PC-3 (cell line): ENCODE measurements around the gene MLLT10. TPM values are rescaled to one million over a fixed set of nuclear protein-coding genes. Genes with fewer than 3 reads are reported as not detected.

Source experiments
- ATAC-seq: fragments of 200-7000 bp; cut with Tn5 transposase; 2 replicates; pipeline ENCODE4 v1.9.1; 2020; ENCODE audit warnings: mild to moderate bottlenecking, moderate library complexity
- BruUV-seq: library from RNA; stranded (reverse); fragments of 400-500 nt; replicated peaks from 2 replicates; lab custom pipeline; 2021; lab: Mats Ljungman, UMichigan
- CTCF ChIA-PET: fragments of 300-600 bp; sonication (Branson Sonifier 250); formaldehyde crosslinking; loops from one replicate; lab custom pipeline; 2022; ENCODE audit warnings: antibody characterized with exemption; lab: Charles Lee
- POLR2A ChIA-PET: fragments of 300-600 bp; sonication (Branson Sonifier 250); formaldehyde crosslinking; loops from one replicate; lab custom pipeline; 2022; ENCODE audit warnings: antibody characterized with exemption; ENCODE audit not compliant: unreplicated experiment; lab: Charles Lee
- DNase-seq: peaks from one replicate; pipeline ENCODE4 v3.0.0-alpha.2; 2015
- H2AFZ ChIP-seq: fragments of 300-600 bp; sonication (generic); 2 replicates; pipeline ENCODE4 v1.6.0; 2016; ENCODE audit warnings: antibody characterized with exemption, low read length
- H3F3A ChIP-seq: fragments of 300-600 bp; sonication (generic); one replicate; pipeline ENCODE4 v1.6.0; 2017; ENCODE audit warnings: antibody characterized with exemption, low read length, control low read depth, mild to moderate bottlenecking; ENCODE audit not compliant: unreplicated experiment
- H3K27ac ChIP-seq: fragments of 300-600 bp; sonication (generic); 2 replicates; pipeline ENCODE4 v1.5.1; 2016; ENCODE audit warnings: mild to moderate bottlenecking, low read length
- H3K27me3 ChIP-seq: fragments of 300-600 bp; sonication (generic); 2 replicates; pipeline ENCODE4 v1.6.1; 2016; ENCODE audit warnings: low read length, mixed read lengths
- H3K36me3 ChIP-seq: fragments of 300-600 bp; sonication (generic); 2 replicates; pipeline ENCODE4 v1.6.1; 2016; ENCODE audit warnings: low read depth, mixed run types, low read length, mixed read lengths
- H3K4me1 ChIP-seq: fragments of 300-600 bp; sonication (generic); 2 replicates; pipeline ENCODE4 v1.5.1; 2016; ENCODE audit warnings: low read length; ENCODE audit not compliant: insufficient read depth
- H3K4me2 ChIP-seq: fragments of 300-600 bp; sonication (generic); 2 replicates; pipeline ENCODE4 v1.6.0; 2016; ENCODE audit warnings: low read length
- H3K4me3 ChIP-seq: fragments of 300-600 bp; sonication (generic); 2 replicates; pipeline ENCODE4 v1.5.1; 2016; ENCODE audit warnings: mild to moderate bottlenecking, low read length, mixed read lengths
- H3K79me2 ChIP-seq: fragments of 300-600 bp; sonication (generic); 2 replicates; pipeline ENCODE4 v1.6.1; 2017; ENCODE audit warnings: low read length, mixed read lengths
- H3K9ac ChIP-seq: fragments of 300-600 bp; sonication (generic); 2 replicates; pipeline ENCODE4 v1.6.0; 2016; ENCODE audit warnings: mild to moderate bottlenecking, low read length
- H3K9me2 ChIP-seq: fragments of 300-600 bp; sonication (generic); replicated peaks from 2 replicates; pipeline ENCODE4 v1.6.1; 2016; ENCODE audit warnings: mixed run types, low read length, mixed read lengths
- H3K9me3 ChIP-seq: fragments of 300-600 bp; sonication (generic); 2 replicates; pipeline ENCODE4 v1.6.1; 2016; ENCODE audit warnings: low read length, mixed read lengths
- H4K20me1 ChIP-seq: fragments of 300-600 bp; sonication (generic); 2 replicates; pipeline ENCODE4 v1.6.1; 2016; ENCODE audit warnings: low read length, mixed read lengths
- EZH2 ChIP-seq: fragments of 300-600 bp; sonication (generic); IDR thresholded peaks from one replicate; pipeline ENCODE4 v1.6.1; 2017; ENCODE audit warnings: antibody characterized with exemption, mild to moderate bottlenecking, low read length; ENCODE audit not compliant: unreplicated experiment
- EZH2phosphoT487 ChIP-seq: fragments of 300-600 bp; sonication (generic); IDR thresholded peaks from 2 replicates; pipeline ENCODE4 v1.6.1; 2018; ENCODE audit warnings: mild to moderate bottlenecking, antibody characterized with exemption, low read length, borderline replicate concordance
- intact Hi-C: fragments of 100-400 bp; cut with micrococcal nuclease; formaldehyde crosslinking; loops from 2 replicates; pipeline ENCODE4 v1.9.0; 2023
- total RNA-seq: library from RNA; depleted of rRNA; stranded (reverse); fragments of >200 nt; gene quantifications from 2 replicates; pipeline ENCODE4 v1.2.3, GENCODE V29; 2014
- TF ChIP-seq, protein P1 (sequence below): fragments of 300-600 bp; sonication (generic); conservative IDR thresholded peaks from 2 replicates; pipeline ENCODE4 v1.5.1; 2017; ENCODE audit warnings: antibody characterized with exemption, low read depth, mild to moderate bottlenecking, low read length

MLLT10 gene
- total RNA-seq, 1 experiment from 2014 or later, result 32.5 TPM

DNA sequence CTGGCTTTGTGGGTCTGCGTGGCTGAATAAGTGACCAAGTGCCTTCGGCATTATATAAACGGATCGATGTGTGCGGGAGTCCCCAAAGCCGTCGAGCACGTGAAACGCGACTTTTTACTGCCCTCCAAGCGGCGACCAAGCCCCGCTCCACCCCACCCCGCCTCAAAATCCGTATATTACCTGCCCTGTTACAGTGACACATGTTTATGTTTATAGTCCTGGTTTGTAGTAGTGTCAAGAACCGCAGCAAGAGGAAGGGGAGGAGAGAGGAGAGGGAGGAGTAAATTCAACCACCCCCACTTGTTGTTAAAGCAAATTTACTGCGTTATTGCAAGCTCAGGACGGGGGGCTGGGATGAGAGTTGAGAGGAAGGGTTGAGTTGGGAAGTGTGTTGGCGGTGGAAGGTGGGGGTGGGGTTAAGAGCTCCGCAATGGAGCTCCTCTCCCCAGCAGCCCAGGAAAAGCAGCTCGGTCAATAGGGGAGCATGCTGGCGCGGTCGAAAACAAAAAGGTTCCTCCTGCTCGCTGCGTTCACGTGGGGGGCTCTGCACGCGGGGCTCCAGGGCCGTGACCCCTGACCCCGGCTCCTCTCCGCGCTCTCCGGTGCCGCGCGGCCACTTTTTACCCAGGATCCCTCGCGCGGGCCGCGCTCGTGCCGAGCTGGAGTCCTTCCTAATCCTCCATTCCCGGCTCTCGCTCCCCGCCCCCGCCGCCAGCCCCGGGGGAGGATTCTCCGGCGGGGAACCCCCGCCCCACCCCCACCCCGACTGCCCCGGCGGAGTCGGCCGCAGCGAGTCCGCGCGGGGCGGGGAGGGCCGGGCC, 8.5 kb upstream of the MLLT10 start, which contains the start of gene SKIDA1:
Gene SKIDA1 (minus strand): TSS at position 316 of the 821 bp plus-strand sequence. CDS start 7,860 bp downstream, outside the sequence.
- DNase-seq, result peak; percentile 65

DNA sequence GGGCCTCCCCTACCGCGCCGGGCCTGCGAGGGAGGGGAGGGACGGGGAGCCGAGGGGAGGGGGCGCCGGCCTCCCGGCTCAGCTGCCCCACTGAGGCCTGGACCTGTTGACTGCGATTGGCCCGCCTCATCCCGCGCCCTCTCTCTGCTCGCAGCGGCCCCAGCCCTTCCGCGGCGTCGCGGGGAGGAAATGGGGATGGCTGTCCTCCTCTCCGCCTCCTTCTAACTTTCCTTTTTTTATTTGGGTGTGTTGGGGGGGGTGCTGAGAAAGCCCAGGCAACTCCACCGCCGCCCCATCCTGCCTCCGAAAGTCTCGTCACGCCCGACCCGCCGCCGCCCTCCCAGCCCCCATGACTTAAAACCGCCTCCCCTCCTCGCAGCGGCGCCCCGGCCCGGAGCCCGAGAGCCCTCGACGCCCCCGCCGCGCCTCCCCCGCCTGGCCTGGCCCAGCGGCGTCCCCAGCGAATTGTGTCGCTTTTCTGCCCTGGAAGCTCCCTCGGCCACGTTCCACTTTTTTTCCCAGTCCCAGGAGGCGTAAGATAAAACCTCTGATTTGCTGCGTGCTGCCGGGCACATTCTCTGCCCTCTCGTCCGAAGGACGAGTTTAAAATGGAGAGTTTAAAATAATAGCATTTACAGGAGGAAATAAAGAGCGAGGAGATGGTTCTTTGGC, 7.7 kb upstream of the MLLT10 start:
- ChIA-PET CTCF (interaction anchor here (1.1 kb wide), 1 partner anchor 29 kb away, joined by 3 read pairs; no protein-coding TSS in a partner anchor), POLR2A (interaction anchor here (0.6 to 1.0 kb wide), 3 partner anchors 28 to 37 kb away, joined by 3 to 9 read pairs (median 5); no protein-coding TSS in a partner anchor)
- H3K4me2 ChIP-seq, result peak overlapping the region; percentile 99
- TSS peak; percentile 85 for BruUV-seq
- H3K27me3 ChIP-seq, result no peaks in the 10 kb centered on the region
- no peaks in the 10 kb centered on the region for H3K9me2 ChIP-seq
- peak overlapping the region; percentile 81 for H3K27ac ChIP-seq
- no peaks in the 10 kb centered on the region for H3K36me3 ChIP-seq
- peak overlapping the region; percentile 89 for H3K9ac ChIP-seq
- H3K4me3 ChIP-seq, result peak overlapping the region; percentile 81
- no peaks in the 10 kb centered on the region for H3F3A ChIP-seq
- peak; percentile 49 for DNase-seq
- H2AFZ ChIP-seq, result peak overlapping the region; percentile 99
- intact Hi-C loops, result loop anchor here (10.0 kb wide), 2 partner anchors 198 to 362 kb away; no protein-coding TSS in a partner anchor
- TF ChIP-seq, protein P1, sequence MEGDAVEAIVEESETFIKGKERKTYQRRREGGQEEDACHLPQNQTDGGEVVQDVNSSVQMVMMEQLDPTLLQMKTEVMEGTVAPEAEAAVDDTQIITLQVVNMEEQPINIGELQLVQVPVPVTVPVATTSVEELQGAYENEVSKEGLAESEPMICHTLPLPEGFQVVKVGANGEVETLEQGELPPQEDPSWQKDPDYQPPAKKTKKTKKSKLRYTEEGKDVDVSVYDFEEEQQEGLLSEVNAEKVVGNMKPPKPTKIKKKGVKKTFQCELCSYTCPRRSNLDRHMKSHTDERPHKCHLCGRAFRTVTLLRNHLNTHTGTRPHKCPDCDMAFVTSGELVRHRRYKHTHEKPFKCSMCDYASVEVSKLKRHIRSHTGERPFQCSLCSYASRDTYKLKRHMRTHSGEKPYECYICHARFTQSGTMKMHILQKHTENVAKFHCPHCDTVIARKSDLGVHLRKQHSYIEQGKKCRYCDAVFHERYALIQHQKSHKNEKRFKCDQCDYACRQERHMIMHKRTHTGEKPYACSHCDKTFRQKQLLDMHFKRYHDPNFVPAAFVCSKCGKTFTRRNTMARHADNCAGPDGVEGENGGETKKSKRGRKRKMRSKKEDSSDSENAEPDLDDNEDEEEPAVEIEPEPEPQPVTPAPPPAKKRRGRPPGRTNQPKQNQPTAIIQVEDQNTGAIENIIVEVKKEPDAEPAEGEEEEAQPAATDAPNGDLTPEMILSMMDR, result no peak
- TF ChIP-seq EZH2, result no peak
- H4K20me1 ChIP-seq, result no peaks in the 10 kb centered on the region
- no peaks in the 10 kb centered on the region for H3K79me2 ChIP-seq
- H3K9me3 ChIP-seq, result no peaks in the 10 kb centered on the region
- ATAC-seq, result peak; percentile 62
- H3K4me1 ChIP-seq, result peaks cover 18% of the 10 kb centered on the region

More for the DNA sequence above, 8.5 kb upstream of the MLLT10 start, which contains the start of gene SKIDA1:
- ATAC-seq, result peak; percentile 59
- ChIA-PET POLR2A (interaction anchor here (0.6 to 1.0 kb wide), 3 partner anchors 28 to 232 kb away, joined by 3 to 9 read pairs (median 4); no protein-coding TSS in a partner anchor), CTCF (interaction anchor here (1.1 kb wide), 1 partner anchor 28 kb away, joined by 3 read pairs; no protein-coding TSS in a partner anchor)
- H3K27me3 ChIP-seq, result no peaks in the 10 kb centered on the region
- TF ChIP-seq, protein P1, result no peak
- no peak for TF ChIP-seq EZH2phosphoT487
- no peak for TF ChIP-seq EZH2
- peak within 1 kb of the TSS; percentile 99 for H3K4me2 ChIP-seq
- no TSS peak for BruUV-seq
- H3K4me1 ChIP-seq, result peaks cover 18% of the 10 kb centered on the region
- H3K9ac ChIP-seq, result peak within 1 kb of the TSS; percentile 89
- no peaks in the 10 kb centered on the region for H3F3A ChIP-seq
- H4K20me1 ChIP-seq, result no peaks in the 10 kb centered on the region
- peak within 1 kb of the TSS; percentile 99 for H2AFZ ChIP-seq
- H3K9me3 ChIP-seq, result no peaks in the 10 kb centered on the region
- intact Hi-C loops, result loop anchor here (10.0 kb wide), 2 partner anchors 199 to 361 kb away; no protein-coding TSS in a partner anchor
- H3K79me2 ChIP-seq, result no peaks in the 10 kb centered on the region
- H3K27ac ChIP-seq, result peak within 1 kb of the TSS; percentile 81
- H3K36me3 ChIP-seq, result no peaks in the 10 kb centered on the region
- peak within 1 kb of the TSS; percentile 81 for H3K4me3 ChIP-seq
- H3K9me2 ChIP-seq, result no peaks in the 10 kb centered on the region
